Transverse colon (tissue), 4 donors: ENCODE measurements around the gene KIF2C. TPM values are rescaled to one million over a fixed set of nuclear protein-coding genes. Genes with fewer than 3 reads are reported as not detected.
"Not testable (repeated sequence)": the region's sequence is repeated elsewhere in the genome, so short reads cannot be mapped to it uniquely, and the experiment has no call there.

Source experiments
- DNase-seq: peaks from one replicate; pipeline ENCODE4 v3.0.0-alpha.2; 2019
- H3K27ac ChIP-seq, 4 donors: fragments of 200-600 bp; sonication (generic); 2 replicates each; pipeline ENCODE4 v1.5.1; 2016 to 2018; ENCODE audit warnings: inconsistent platforms in 4 of 4
- H3K27me3 ChIP-seq: fragments of 200-600 bp; sonication (generic); 2 replicates; pipeline ENCODE4 v1.5.1; 2017; ENCODE audit warnings: inconsistent platforms
- H3K36me3 ChIP-seq, 4 donors: fragments of 200-600 bp; sonication (generic); 2 replicates each; pipeline ENCODE4 v1.5.1; 2017 to 2019; ENCODE audit warnings: inconsistent platforms in 4 of 4
- H3K4me1 ChIP-seq, 4 donors: fragments of 200-600 bp; sonication (generic); 2 replicates each; pipeline ENCODE4 v1.5.1; 2017 to 2020; ENCODE audit warnings: inconsistent platforms in 4 of 4
- H3K4me3 ChIP-seq, 4 donors: fragments of 200-600 bp; sonication (generic); 1 replicate in 1 of 4; 2 replicates in 3 of 4; pipeline versions ENCODE4 v1.5.1 to v1.6.1; 2017 to 2019; ENCODE audit warnings: inconsistent platforms in 4 of 4
- H3K9me3 ChIP-seq, 2 donors: fragments of 200-600 bp; sonication (generic); 2 replicates each; pipeline ENCODE4 v1.5.1; 2017 to 2019; ENCODE audit warnings: inconsistent platforms in 2 of 2
- EP300 ChIP-seq: sonication (generic); formaldehyde crosslinking; IDR thresholded peaks from one replicate; pipeline ENCODE4 v1.6.1; 2017; ENCODE audit warnings: antibody characterized with exemption, low read depth
- POLR2A ChIP-seq: fragments of 450-650 bp; IDR thresholded peaks from one replicate; pipeline ENCODE4 v1.6.1; 2016; ENCODE audit warnings: antibody characterized with exemption, mild to moderate bottlenecking, moderate library complexity
- POLR2AphosphoS5 ChIP-seq, 3 donors: sonication (generic); formaldehyde crosslinking; IDR thresholded peaks; one replicate each; pipeline ENCODE4 v1.6.1; 2016; ENCODE audit warnings: antibody characterized with exemption in 3 of 3
- WGBS, 2 donors: methylation state at CpG; one replicate each; pipeline ENCODE4 v1.1.5; 2018; ENCODE audit warnings: low coverage in 1 of 2; 5-methylcytosine and 5-hydroxymethylcytosine counted together
- in situ Hi-C, 4 donors: fragments of 200-750 bp; cut with MboI; loops; one replicate each; pipeline versions ENCODE4 v1.15.0 to v1.15.1; 2017; ENCODE audit warnings: low sequenced_read_pairs in 3 of 4, low pct_ligation_motif_present in 1 of 4, low pct_unique_long_range_greater_than_20kb in 1 of 4
- intact Hi-C: fragments of 100-400 bp; cut with DNase I; formaldehyde crosslinking; loops from one replicate; pipeline ENCODE4 v1.15.1; 2023; ENCODE audit warnings: low total_unique reads
- small RNA-seq, 4 donors: library from RNA; depleted of rRNA; stranded (forward); fragments of <200 nt; gene quantifications; one replicate each; pipeline ENCODE3, GENCODE V24; 2016
- total RNA-seq, 4 donors: library from RNA; depleted of rRNA; stranded (reverse); fragments of >200 nt; gene quantifications; one replicate each; pipeline ENCODE4 v1.1.0, GENCODE V29; 2016
- TF ChIP-seq, protein P1 (sequence below), 5 experiments: fragments of 200-600 bp in 3 of 5; fragments of 450-650 bp in 2 of 5; sonication (generic) in 3 of 5; IDR thresholded peaks; 1 replicate in 2 of 5; 2 replicates in 3 of 5; pipeline ENCODE4 v1.5.1; 2016 to 2017; ENCODE audit warnings: antibody characterized with exemption in 5 of 5, inconsistent platforms in 3 of 5, mild to moderate bottlenecking in 2 of 5, moderate library complexity in 1 of 5

Gene KIF2C
- total RNA-seq, 4 donors from 2014 or later = 0.95 to 8.0 (median 1.9) TPM; not detected in 1

DNA sequence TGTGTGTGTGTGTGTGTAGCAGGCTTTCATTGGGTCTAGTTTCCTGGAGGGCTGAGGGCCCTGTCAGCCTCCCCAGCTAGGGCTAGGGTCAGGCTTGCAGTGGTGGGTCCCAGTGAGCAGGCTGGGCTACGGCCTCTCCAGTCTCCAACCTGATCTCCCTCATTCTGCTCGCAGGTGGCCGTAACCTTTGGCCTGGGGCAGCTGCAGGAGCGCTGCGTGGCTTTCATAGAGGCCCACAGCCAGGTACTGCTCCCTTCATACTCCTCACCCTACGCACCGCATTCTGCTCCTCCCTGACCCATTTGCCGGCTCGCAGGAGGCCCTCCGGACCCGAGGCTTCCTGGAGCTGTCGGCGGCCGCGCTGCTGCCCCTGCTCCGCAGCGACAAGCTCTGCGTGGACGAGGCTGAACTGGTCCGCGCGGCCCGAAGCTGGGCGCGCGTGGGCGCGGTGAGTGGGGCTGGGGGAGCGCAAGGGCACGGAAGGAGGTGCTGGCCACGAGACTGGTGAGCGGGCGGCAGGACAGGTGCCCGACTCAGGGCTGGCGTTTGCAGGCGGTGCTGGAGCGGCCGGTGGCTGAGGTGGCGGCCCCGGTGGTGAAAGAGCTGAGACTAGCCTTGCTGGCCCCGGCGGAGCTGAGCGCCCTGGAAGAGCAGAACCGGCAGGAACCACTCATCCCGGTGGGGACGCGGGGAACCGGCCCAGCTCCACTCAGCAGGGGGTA is 73.3 kb downstream of the KIF2C start:
- H3K4me1 ChIP-seq = peaks cover 22 to 53% (median 33%) of the 10 kb centered on the region in 4 donors
- 74% methylated on average over 46 of the region's 48 CpGs; no CpG with 5 or more reads in 1 of the 2 donors for WGBS, 2 donors
- no peaks in the 10 kb centered on the region for H3K36me3 ChIP-seq
- H3K27ac ChIP-seq = peak overlapping the region; percentile 85 to 90 (median 86)
- no peaks in the 10 kb centered on the region for H3K9me3 ChIP-seq
- H3K4me3 ChIP-seq = peak overlapping the region; percentile 28 to 55 (median 38)
- TF ChIP-seq EP300 (no peak), POLR2AphosphoS5 (IDR thresholded peaks at IDR 0.05) (no peak)
- DNase-seq = peak; percentile 11
- no peaks in the 10 kb centered on the region for H3K27me3 ChIP-seq
- intact Hi-C loops = no loop called here
- in situ Hi-C loops = no loop called here

DNA sequence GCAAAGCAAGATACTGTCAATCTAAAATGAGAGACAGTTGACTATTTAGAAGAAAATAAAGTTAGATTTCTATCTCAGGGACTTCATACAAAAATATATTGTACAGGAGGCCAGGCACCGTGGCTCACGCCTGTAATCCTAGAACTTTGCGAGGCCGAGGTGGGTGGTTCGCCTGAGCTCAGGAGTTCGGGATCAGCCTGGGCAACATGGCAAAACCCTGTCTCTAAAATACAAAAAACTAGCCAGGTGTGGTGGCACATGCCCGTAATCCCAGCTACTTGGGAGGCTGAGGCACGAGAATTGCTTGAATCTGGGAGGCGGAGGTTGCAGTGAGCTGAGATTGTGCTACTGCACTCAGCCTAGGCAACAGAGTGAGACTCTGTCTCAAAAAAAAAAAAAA is 76.3 kb downstream of the KIF2C start:
- WGBS, 2 donors = 93 to 100% methylated on average over 1 to 9 of the region's 9 CpGs
- not testable (repeated sequence) for DNase-seq

DNA sequence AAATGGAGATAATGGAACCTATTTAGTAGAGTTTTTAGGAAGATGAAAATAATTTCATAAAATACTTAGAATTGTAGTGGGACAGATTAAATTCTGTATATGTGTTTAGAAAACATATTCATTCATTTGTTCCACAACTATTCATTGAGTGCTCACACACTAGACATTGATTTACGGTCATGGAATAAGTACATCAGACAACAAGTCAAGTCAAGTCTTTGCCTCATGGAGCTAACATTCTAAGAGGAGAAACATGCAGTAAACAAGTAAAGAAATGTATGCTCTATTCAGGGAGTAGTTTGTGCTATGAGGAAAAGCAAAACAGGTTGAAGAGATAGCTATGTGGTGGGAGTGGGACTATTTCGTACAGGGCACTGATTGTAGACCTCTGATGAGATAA is 77.7 kb downstream of the KIF2C start:
- intact Hi-C loops (no loop called here), in situ Hi-C loops (no loop called here)
- H3K4me1 ChIP-seq = peaks cover 3 to 40% (median 15%) of the 10 kb centered on the region in 4 donors
- H3K27ac ChIP-seq = no peak overlapping the region
- H3K9me3 ChIP-seq = no peaks in the 10 kb centered on the region
- no peaks in the 10 kb centered on the region for H3K27me3 ChIP-seq
- WGBS, 2 donors = 79 to 87% methylated on average over 2 of the region's 2 CpGs
- no peak overlapping the region for H3K4me3 ChIP-seq
- H3K36me3 ChIP-seq = no peaks in the 10 kb centered on the region
- no peak for DNase-seq
- TF ChIP-seq POLR2AphosphoS5 (IDR thresholded peaks at IDR 0.05) = no peak
- TF ChIP-seq, protein P1, sequence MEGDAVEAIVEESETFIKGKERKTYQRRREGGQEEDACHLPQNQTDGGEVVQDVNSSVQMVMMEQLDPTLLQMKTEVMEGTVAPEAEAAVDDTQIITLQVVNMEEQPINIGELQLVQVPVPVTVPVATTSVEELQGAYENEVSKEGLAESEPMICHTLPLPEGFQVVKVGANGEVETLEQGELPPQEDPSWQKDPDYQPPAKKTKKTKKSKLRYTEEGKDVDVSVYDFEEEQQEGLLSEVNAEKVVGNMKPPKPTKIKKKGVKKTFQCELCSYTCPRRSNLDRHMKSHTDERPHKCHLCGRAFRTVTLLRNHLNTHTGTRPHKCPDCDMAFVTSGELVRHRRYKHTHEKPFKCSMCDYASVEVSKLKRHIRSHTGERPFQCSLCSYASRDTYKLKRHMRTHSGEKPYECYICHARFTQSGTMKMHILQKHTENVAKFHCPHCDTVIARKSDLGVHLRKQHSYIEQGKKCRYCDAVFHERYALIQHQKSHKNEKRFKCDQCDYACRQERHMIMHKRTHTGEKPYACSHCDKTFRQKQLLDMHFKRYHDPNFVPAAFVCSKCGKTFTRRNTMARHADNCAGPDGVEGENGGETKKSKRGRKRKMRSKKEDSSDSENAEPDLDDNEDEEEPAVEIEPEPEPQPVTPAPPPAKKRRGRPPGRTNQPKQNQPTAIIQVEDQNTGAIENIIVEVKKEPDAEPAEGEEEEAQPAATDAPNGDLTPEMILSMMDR (IDR thresholded peaks at IDR 0.05) = no peak
- no peak for TF ChIP-seq EP300
- TF ChIP-seq POLR2A = no peak

More for the DNA sequence above, 76.3 kb downstream of the KIF2C start:
- H3K27ac ChIP-seq, in situ Hi-C loops, intact Hi-C loops, H3K9me3 ChIP-seq, H3K4me3 ChIP-seq, H3K36me3 ChIP-seq, H3K27me3 ChIP-seq: not testable (repeated sequence)
- H3K4me1 ChIP-seq = peaks cover 0 to 41% (median 18%) of the 10 kb centered on the region in 4 donors

Small RNA genes within 50 kb of the gene (small RNA-seq; reads per million reads assigned to genes)
- gene RNU5D-1 = 2.1 to 12.9 (median 4.0) reads per million in 4 donors
- 0.18 to 1.1 (median 0.66) reads per million in 4 donors for gene RNU5F-1
- gene SNORD38A = 458 to 641 (median 545) reads per million in 4 donors
- 0 reads per million in 4 donors for gene SNORD38B
- 1,020 to 4,725 (median 1,675) reads per million in 4 donors for gene SNORD46
- 0 reads per million in 4 donors for gene SNORD55

Other genes starting within 250 kb of the KIF2C start
- 10 to 100 TPM; 14.2 to 40.8 (median 22.9) TPM for gene TMEM53, start 65.4 kb upstream of the KIF2C start, total RNA-seq
- gene ARMH1, start 65.1 kb upstream of the KIF2C start, total RNA-seq = 1 to 10 TPM in 1 of 4 donors, under 1 TPM in 2, not detected in 1; 0.40 to 2.5 (median 0.96) TPM
- not detected for gene RNU5D-1, start 8.7 kb upstream of the KIF2C start, total RNA-seq
- gene RPS8, start 35.7 kb downstream of the KIF2C start, total RNA-seq = 1,000 to 10,000 TPM in 3 of 4 donors, 100 to 1,000 TPM in 1; 505 to 1,630 (median 1,282) TPM
- 100 to 1,000 TPM in 2 of 4 donors, 10 to 100 TPM in 2; 48.8 to 208 (median 92.3) TPM for gene BEST4, start 48.3 kb downstream of the KIF2C start, total RNA-seq
- gene PLK3, start 60.5 kb downstream of the KIF2C start, total RNA-seq = 10 to 100 TPM; 12.4 to 87.2 (median 16.3) TPM
- 1 to 10 TPM in 1 of 4 donors, not detected in 3; 1.4 TPM for gene DYNLT4, start 67.5 kb downstream of the KIF2C start, total RNA-seq
- gene BTBD19, start 68.7 kb downstream of the KIF2C start, total RNA-seq = 10 to 100 TPM in 1 of 4 donors, 1 to 10 TPM in 3; 1.5 to 22.1 (median 3.7) TPM
- gene PTCH2, start 103.4 kb downstream of the KIF2C start, total RNA-seq = 1 to 10 TPM in 1 of 4 donors, under 1 TPM in 2, not detected in 1; 0.14 to 1.2 (median 0.64) TPM
- gene EIF2B3, start 246.8 kb downstream of the KIF2C start, total RNA-seq = 10 to 100 TPM in 1 of 4 donors, 1 to 10 TPM in 3; 1.4 to 15.6 (median 8.3) TPM